H1 (cell line): ENCODE data around the gene MYOZ2. TPM values are rescaled to one million over a fixed set of nuclear protein-coding genes. Genes with fewer than 3 reads are reported as not detected.

Experiments used
- polyA plus RNA-seq, 7 experiments: library from polyadenylated mRNA; depleted of rRNA in 3 of 7; stranded (reverse) in 5 of 7; unstranded in 2 of 7; fragments of >200 nt in 5 of 7; fragments of 200-250 nt in 2 of 7; gene quantifications; 1 replicate in 5 of 7; 2 replicates in 1 of 7; 4 replicates in 1 of 7; pipeline versions ENCODE4 v1.2.1 to v1.2.3, GENCODE V29; 2011 to 2013; ENCODE audit warnings: missing spikeins in 2 of 7, mixed read lengths in 2 of 7
- total RNA-seq: library from RNA; stranded (reverse); fragmentation: NEBNext Ultra II Directional; extraction: Animal tissue kit (Norgen Biotek cat#: 25700); gene quantifications from 2 replicates; pipeline ENCODE4 v1.2.1, GENCODE V29; 2021
- TF ChIP-seq, protein P1 (sequence below): fragments of 300-600 bp; sonication (generic); IDR thresholded peaks from 2 replicates; pipeline ENCODE4 v1.7.1; 2012; ENCODE audit warnings: low read length, moderate library complexity, mild to moderate bottlenecking, inconsistent platforms; ENCODE audit not compliant: insufficient replicate concordance

MYOZ2 gene
- total and polyA plus RNA-seq, 2 of the 8 experiments (the other 6 are each of a cell fraction or from before 2014, with no cell fraction given): not detected

DNA sequence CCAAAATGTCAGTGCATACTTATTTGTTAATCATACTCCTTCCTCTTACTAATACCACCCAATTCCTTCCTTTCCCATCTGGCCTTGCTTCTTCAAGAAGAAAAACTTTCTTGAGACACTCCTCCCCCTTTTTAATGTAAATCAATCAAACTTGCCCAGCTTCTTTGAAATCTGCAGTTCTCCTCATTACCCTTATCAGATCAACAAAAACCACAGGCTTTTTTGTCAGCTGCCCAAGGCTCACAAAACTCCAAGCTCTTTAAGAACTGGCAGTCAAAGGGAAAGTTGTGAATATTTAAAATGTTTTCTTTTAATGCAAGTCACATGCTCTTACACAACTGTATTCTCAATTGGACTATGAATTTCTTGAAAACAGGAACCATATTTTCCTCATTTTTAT, 11.3 kb upstream of the MYOZ2 start (continued):
- TF ChIP-seq, protein P1, sequence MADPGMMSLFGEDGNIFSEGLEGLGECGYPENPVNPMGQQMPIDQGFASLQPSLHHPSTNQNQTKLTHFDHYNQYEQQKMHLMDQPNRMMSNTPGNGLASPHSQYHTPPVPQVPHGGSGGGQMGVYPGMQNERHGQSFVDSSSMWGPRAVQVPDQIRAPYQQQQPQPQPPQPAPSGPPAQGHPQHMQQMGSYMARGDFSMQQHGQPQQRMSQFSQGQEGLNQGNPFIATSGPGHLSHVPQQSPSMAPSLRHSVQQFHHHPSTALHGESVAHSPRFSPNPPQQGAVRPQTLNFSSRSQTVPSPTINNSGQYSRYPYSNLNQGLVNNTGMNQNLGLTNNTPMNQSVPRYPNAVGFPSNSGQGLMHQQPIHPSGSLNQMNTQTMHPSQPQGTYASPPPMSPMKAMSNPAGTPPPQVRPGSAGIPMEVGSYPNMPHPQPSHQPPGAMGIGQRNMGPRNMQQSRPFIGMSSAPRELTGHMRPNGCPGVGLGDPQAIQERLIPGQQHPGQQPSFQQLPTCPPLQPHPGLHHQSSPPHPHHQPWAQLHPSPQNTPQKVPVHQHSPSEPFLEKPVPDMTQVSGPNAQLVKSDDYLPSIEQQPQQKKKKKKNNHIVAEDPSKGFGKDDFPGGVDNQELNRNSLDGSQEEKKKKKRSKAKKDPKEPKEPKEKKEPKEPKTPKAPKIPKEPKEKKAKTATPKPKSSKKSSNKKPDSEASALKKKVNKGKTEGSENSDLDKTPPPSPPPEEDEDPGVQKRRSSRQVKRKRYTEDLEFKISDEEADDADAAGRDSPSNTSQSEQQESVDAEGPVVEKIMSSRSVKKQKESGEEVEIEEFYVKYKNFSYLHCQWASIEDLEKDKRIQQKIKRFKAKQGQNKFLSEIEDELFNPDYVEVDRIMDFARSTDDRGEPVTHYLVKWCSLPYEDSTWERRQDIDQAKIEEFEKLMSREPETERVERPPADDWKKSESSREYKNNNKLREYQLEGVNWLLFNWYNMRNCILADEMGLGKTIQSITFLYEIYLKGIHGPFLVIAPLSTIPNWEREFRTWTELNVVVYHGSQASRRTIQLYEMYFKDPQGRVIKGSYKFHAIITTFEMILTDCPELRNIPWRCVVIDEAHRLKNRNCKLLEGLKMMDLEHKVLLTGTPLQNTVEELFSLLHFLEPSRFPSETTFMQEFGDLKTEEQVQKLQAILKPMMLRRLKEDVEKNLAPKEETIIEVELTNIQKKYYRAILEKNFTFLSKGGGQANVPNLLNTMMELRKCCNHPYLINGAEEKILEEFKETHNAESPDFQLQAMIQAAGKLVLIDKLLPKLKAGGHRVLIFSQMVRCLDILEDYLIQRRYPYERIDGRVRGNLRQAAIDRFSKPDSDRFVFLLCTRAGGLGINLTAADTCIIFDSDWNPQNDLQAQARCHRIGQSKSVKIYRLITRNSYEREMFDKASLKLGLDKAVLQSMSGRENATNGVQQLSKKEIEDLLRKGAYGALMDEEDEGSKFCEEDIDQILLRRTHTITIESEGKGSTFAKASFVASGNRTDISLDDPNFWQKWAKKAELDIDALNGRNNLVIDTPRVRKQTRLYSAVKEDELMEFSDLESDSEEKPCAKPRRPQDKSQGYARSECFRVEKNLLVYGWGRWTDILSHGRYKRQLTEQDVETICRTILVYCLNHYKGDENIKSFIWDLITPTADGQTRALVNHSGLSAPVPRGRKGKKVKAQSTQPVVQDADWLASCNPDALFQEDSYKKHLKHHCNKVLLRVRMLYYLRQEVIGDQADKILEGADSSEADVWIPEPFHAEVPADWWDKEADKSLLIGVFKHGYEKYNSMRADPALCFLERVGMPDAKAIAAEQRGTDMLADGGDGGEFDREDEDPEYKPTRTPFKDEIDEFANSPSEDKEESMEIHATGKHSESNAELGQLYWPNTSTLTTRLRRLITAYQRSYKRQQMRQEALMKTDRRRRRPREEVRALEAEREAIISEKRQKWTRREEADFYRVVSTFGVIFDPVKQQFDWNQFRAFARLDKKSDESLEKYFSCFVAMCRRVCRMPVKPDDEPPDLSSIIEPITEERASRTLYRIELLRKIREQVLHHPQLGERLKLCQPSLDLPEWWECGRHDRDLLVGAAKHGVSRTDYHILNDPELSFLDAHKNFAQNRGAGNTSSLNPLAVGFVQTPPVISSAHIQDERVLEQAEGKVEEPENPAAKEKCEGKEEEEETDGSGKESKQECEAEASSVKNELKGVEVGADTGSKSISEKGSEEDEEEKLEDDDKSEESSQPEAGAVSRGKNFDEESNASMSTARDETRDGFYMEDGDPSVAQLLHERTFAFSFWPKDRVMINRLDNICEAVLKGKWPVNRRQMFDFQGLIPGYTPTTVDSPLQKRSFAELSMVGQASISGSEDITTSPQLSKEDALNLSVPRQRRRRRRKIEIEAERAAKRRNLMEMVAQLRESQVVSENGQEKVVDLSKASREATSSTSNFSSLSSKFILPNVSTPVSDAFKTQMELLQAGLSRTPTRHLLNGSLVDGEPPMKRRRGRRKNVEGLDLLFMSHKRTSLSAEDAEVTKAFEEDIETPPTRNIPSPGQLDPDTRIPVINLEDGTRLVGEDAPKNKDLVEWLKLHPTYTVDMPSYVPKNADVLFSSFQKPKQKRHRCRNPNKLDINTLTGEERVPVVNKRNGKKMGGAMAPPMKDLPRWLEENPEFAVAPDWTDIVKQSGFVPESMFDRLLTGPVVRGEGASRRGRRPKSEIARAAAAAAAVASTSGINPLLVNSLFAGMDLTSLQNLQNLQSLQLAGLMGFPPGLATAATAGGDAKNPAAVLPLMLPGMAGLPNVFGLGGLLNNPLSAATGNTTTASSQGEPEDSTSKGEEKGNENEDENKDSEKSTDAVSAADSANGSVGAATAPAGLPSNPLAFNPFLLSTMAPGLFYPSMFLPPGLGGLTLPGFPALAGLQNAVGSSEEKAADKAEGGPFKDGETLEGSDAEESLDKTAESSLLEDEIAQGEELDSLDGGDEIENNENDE: no peak
